Esophagus (tissue), 2 donors: ENCODE data around the gene TPRG1L. TPM values are rescaled to one million over a fixed set of nuclear protein-coding genes. Genes with fewer than 3 reads are reported as not detected.
"Not testable (repeated sequence)": the region's sequence is repeated elsewhere in the genome, so short reads cannot be mapped to it uniquely, and the experiment has no call there.

Experiments
- H3K27ac ChIP-seq, 2 donors: one replicate each; pipeline ENCODE4 v1.5.1; 2013; ENCODE audit warnings: low read depth in 2 of 2, mild to moderate bottlenecking in 2 of 2, inconsistent platforms in 1 of 2, low read length in 1 of 2, moderate library complexity in 1 of 2
- H3K27me3 ChIP-seq, 2 donors: one replicate each; pipeline ENCODE4 v1.6.1; 2013; ENCODE audit warnings: low read length in 2 of 2, control low read depth in 1 of 2, mild to moderate bottlenecking in 1 of 2; ENCODE audit not compliant: insufficient read depth in 2 of 2, control insufficient read depth in 1 of 2
- H3K36me3 ChIP-seq, 2 donors: one replicate each; pipeline ENCODE4 v1.6.1; 2013; ENCODE audit warnings: low read length in 1 of 2; ENCODE audit not compliant: control insufficient read depth in 2 of 2, insufficient read depth in 2 of 2
- H3K4me1 ChIP-seq, 2 donors: one replicate each; pipeline ENCODE4 v1.6.1; 2013; ENCODE audit warnings: low read length in 1 of 2; ENCODE audit not compliant: control insufficient read depth in 2 of 2, insufficient read depth in 2 of 2
- H3K4me3 ChIP-seq, 2 donors: one replicate each; pipeline ENCODE4 v1.5.1; 2013; ENCODE audit warnings: low read length in 2 of 2, mild to moderate bottlenecking in 2 of 2, low read depth in 1 of 2, moderate library complexity in 1 of 2
- H3K9me3 ChIP-seq, 2 donors: one replicate each; pipeline ENCODE4 v1.6.1; 2013; ENCODE audit warnings: mild to moderate bottlenecking in 2 of 2, low read depth in 1 of 2, low read length in 1 of 2, moderate library complexity in 1 of 2; ENCODE audit not compliant: control insufficient read depth in 2 of 2, insufficient read depth in 1 of 2
- WGBS, 2 donors: extraction: QIAGEN DNeasy Blood & Tissue Kit; methylation state at CpG; one replicate each; pipeline ENCODE4 v1.1.7; 2013; 5-methylcytosine and 5-hydroxymethylcytosine counted together
- polyA plus RNA-seq, 2 donors: library from polyadenylated mRNA; stranded (reverse); fragments of 200-250 nt; gene quantifications; one replicate each; pipeline ENCODE4 v1.2.3, GENCODE V29; 2013
- donor health status: healthy with polysubstance abuse.
- donor health status: Bipolar disorder and iron deficiency.

Gene TPRG1L
- polyA plus RNA-seq, 2 donors: 20.1 to 32.8 TPM

- peaks cover 0 to 4% of the 10 kb centered on the region in 2 donors for H3K4me1 ChIP-seq
- H3K36me3 ChIP-seq: no peaks in the 10 kb centered on the region
- H3K9me3 ChIP-seq: peaks cover 0 to 3% of the 10 kb centered on the region in 2 donors
- no peak overlapping the region for H3K4me3 ChIP-seq
- no peaks in the 10 kb centered on the region for H3K27me3 ChIP-seq
- H3K27ac ChIP-seq: no peak overlapping the region
- WGBS, 2 donors: 62 to 65% methylated on average over 16 of the region's 16 CpGs
Measured at GRCh38 chr1:3581296-3582036, 43.3 kb upstream of the TPRG1L start.

- not testable (repeated sequence) for H3K27ac ChIP-seq, H3K36me3 ChIP-seq, H3K4me3 ChIP-seq, H3K4me1 ChIP-seq, H3K27me3 ChIP-seq, H3K9me3 ChIP-seq
- WGBS, 2 donors: 77 to 83% methylated on average over 18 of the region's 21 CpGs
Measured at GRCh38 chr1:3583751-3584150, 41.1 kb upstream of the TPRG1L start.

- 78% methylated on average over 7 of the region's 7 CpGs for WGBS, 2 donors
- no peaks in the 10 kb centered on the region for H3K36me3 ChIP-seq
- H3K4me1 ChIP-seq: no peaks in the 10 kb centered on the region
- no peaks in the 10 kb centered on the region for H3K27me3 ChIP-seq
- H3K27ac ChIP-seq: no peak overlapping the region
- H3K4me3 ChIP-seq: no peak overlapping the region
- H3K9me3 ChIP-seq: peaks cover 0 to 3% of the 10 kb centered on the region in 2 donors
Measured at GRCh38 chr1:3584915-3585314, 39.9 kb upstream of the TPRG1L start.

GRCh38 chr1:3585353-3585868 lies 39.4 kb upstream of the TPRG1L start:
- not testable (repeated sequence) for H3K4me1 ChIP-seq, H3K9me3 ChIP-seq, H3K27me3 ChIP-seq, H3K36me3 ChIP-seq, H3K4me3 ChIP-seq, H3K27ac ChIP-seq
- WGBS, 2 donors: 54 to 64% methylated on average over 6 of the region's 6 CpGs

- WGBS, 2 donors: 79 to 84% methylated on average over 19 of the region's 19 CpGs
- Histone ChIP-seq H3K27ac (no peak overlapping the region), H3K4me1 (no peaks in the 10 kb centered on the region), H3K27me3 (no peaks in the 10 kb centered on the region), H3K4me3 (no peak overlapping the region), H3K9me3 (peaks cover 0 to 3% of the 10 kb centered on the region in 2 donors), H3K36me3 (no peaks in the 10 kb centered on the region)
Measured at GRCh38 chr1:3585940-3586568, 38.8 kb upstream of the TPRG1L start.

- Histone ChIP-seq H3K9me3 (peaks cover 0 to 3% of the 10 kb centered on the region in 2 donors), H3K36me3 (no peaks in the 10 kb centered on the region), H3K4me1 (no peaks in the 10 kb centered on the region), H3K27me3 (no peaks in the 10 kb centered on the region), H3K4me3 (no peak overlapping the region), H3K27ac (no peak overlapping the region)
- WGBS, 2 donors: 71 to 78% methylated on average over 24 of the region's 24 CpGs
Measured at GRCh38 chr1:3586986-3587759, 37.6 kb upstream of the TPRG1L start.

GRCh38 chr1:3588395-3588794 lies 36.4 kb upstream of the TPRG1L start:
- H3K27ac ChIP-seq: no peak overlapping the region
- 87 to 90% methylated on average over 3 to 5 of the region's 5 CpGs for WGBS, 2 donors
- peaks cover 0 to 3% of the 10 kb centered on the region in 2 donors for H3K9me3 ChIP-seq
- no peak overlapping the region for H3K4me3 ChIP-seq
- no peaks in the 10 kb centered on the region for H3K27me3 ChIP-seq
- no peaks in the 10 kb centered on the region for H3K36me3 ChIP-seq
- H3K4me1 ChIP-seq: peaks cover 0 to 1% of the 10 kb centered on the region in 2 donors

- Histone ChIP-seq H3K4me3 (no peak overlapping the region), H3K27ac (no peak overlapping the region), H3K36me3 (no peaks in the 10 kb centered on the region), H3K27me3 (no peaks in the 10 kb centered on the region), H3K9me3 (no peaks in the 10 kb centered on the region), H3K4me1 (peaks cover 0 to 1% of the 10 kb centered on the region in 2 donors)
- WGBS, 2 donors: 64 to 78% methylated on average over 27 of the region's 27 CpGs
Measured at GRCh38 chr1:3590139-3590763, 34.6 kb upstream of the TPRG1L start.
